DOHH2 (cell line): ENCODE results near the gene USPL1.
"Not testable (repeated sequence)": the region's sequence is repeated elsewhere in the genome, so short reads cannot be mapped to it uniquely, and the experiment has no call there.

Source experiments
- H3F3A ChIP-seq: fragments of 200-600 bp; sonication (generic), shearing (Covaris generic); 2 replicates; pipeline ENCODE4 v1.6.0; 2016; ENCODE audit warnings: antibody characterized with exemption, mild to moderate bottlenecking; ENCODE audit not compliant: control insufficient read depth, insufficient read depth
- H3K27ac ChIP-seq: fragments of 200-600 bp; sonication (generic); 2 replicates; pipeline ENCODE4 v1.5.1; 2014; ENCODE audit warnings: low read depth, mild to moderate bottlenecking, low read length, moderate library complexity
- H3K27me3 ChIP-seq: fragments of 200-600 bp; sonication (generic); 2 replicates; pipeline ENCODE4 v1.6.1; 2014; ENCODE audit warnings: mild to moderate bottlenecking, low read length, mixed read lengths; ENCODE audit not compliant: control insufficient read depth
- H3K36me3 ChIP-seq: fragments of 200-600 bp; sonication (generic); 2 replicates; pipeline ENCODE4 v1.6.1; 2014; ENCODE audit warnings: mild to moderate bottlenecking, low read length, moderate library complexity, mixed read lengths; ENCODE audit not compliant: control insufficient read depth
- H3K4me1 ChIP-seq: fragments of 200-600 bp; sonication (generic); 2 replicates; pipeline ENCODE4 v1.6.1; 2014; ENCODE audit warnings: mild to moderate bottlenecking, low read length, mixed read lengths; ENCODE audit not compliant: control insufficient read depth
- H3K4me2 ChIP-seq: fragments of 200-600 bp; sonication (generic); 2 replicates; pipeline ENCODE4 v1.6.0; 2014; ENCODE audit warnings: mild to moderate bottlenecking, low read length, moderate library complexity
- H3K4me3 ChIP-seq: fragments of 200-600 bp; sonication (generic); 2 replicates; pipeline ENCODE4 v1.5.1; 2014; ENCODE audit warnings: mild to moderate bottlenecking, low read length, mixed read lengths
- H3K79me2 ChIP-seq: fragments of 200-600 bp; sonication (generic); 2 replicates; pipeline ENCODE4 v1.6.1; 2014; ENCODE audit warnings: mild to moderate bottlenecking, low read length, mixed read lengths; ENCODE audit not compliant: control insufficient read depth
- H3K9me2 ChIP-seq: fragments of 200-600 bp; sonication (generic); replicated peaks from 2 replicates; pipeline ENCODE4 v1.6.1; 2014; ENCODE audit warnings: mild to moderate bottlenecking, low read length, mixed read lengths; ENCODE audit not compliant: control insufficient read depth
- H3K9me3 ChIP-seq: fragments of 200-600 bp; sonication (generic); 2 replicates; pipeline ENCODE4 v1.6.1; 2014; ENCODE audit warnings: antibody characterized with exemption, low read length, mixed read lengths; ENCODE audit not compliant: control insufficient read depth, insufficient read depth
- H4K20me1 ChIP-seq: fragments of 200-600 bp; sonication (generic); 2 replicates; pipeline ENCODE4 v1.6.0; 2014; ENCODE audit warnings: low read depth, mild to moderate bottlenecking, antibody characterized with exemption, low read length, moderate library complexity; ENCODE audit not compliant: control insufficient read depth, insufficient read depth
- CTCF ChIP-seq: fragments of 200-600 bp; sonication (generic); IDR thresholded peaks from one replicate; pipeline ENCODE4 v1.5.1; 2014; ENCODE audit warnings: antibody characterized with exemption, mild to moderate bottlenecking, low read depth, low read length; ENCODE audit not compliant: poor library complexity, severe bottlenecking
- EZH2phosphoT487 ChIP-seq: fragments of 200-600 bp; sonication (generic); IDR thresholded peaks from 2 replicates; pipeline ENCODE4 v1.6.1; 2017; ENCODE audit warnings: borderline replicate concordance, mild to moderate bottlenecking, antibody characterized with exemption, low read length, moderate library complexity, mixed read lengths

The USPL1 gene

GRCh38 chr13:30638301-30638700 is 20.6 kb downstream of the USPL1 start:
- Histone ChIP-seq H3K4me3 (no peak overlapping the region), H3K27ac (no peak overlapping the region), H3K4me2 (no peak overlapping the region), H3K36me3 (peaks cover 90% of the 10 kb centered on the region), H3K9me3 (no peaks in the 10 kb centered on the region), H3K79me2 (peaks cover 78% of the 10 kb centered on the region), H3K9me2 (no peaks in the 10 kb centered on the region), H3F3A (no peaks in the 10 kb centered on the region), H3K27me3 (no peaks in the 10 kb centered on the region), H3K4me1 (peaks cover 8% of the 10 kb centered on the region), H4K20me1 (peaks cover 11% of the 10 kb centered on the region; the same call in 1 of the 2 replicates)
- TF ChIP-seq EZH2phosphoT487 (no peak), CTCF (no peak)

GRCh38 chr13:30639671-30640070 is 22.0 kb downstream of the USPL1 start:
- peaks cover 65% of the 10 kb centered on the region for H3K79me2 ChIP-seq
- H3K4me3 ChIP-seq = no peak overlapping the region
- H3K4me2 ChIP-seq = no peak overlapping the region
- peaks cover 5% of the 10 kb centered on the region for H3K4me1 ChIP-seq
- peaks cover 82% of the 10 kb centered on the region for H3K36me3 ChIP-seq
- 0 out of 2 replicates have a peak, but pooled peaks cover 4% of the 10 kb centered on the region for H4K20me1 ChIP-seq
- TF ChIP-seq EZH2phosphoT487 (no peak), CTCF (no peak)
- H3K9me2 ChIP-seq = no peaks in the 10 kb centered on the region
- no peaks in the 10 kb centered on the region for H3K27me3 ChIP-seq
- H3F3A ChIP-seq = no peaks in the 10 kb centered on the region
- H3K9me3 ChIP-seq = no peaks in the 10 kb centered on the region
- no peak overlapping the region for H3K27ac ChIP-seq

- H3K4me2 ChIP-seq, H3K9me3 ChIP-seq, H3F3A ChIP-seq, H4K20me1 ChIP-seq, H3K27ac ChIP-seq, H3K27me3 ChIP-seq, H3K4me3 ChIP-seq, H3K9me2 ChIP-seq: not testable (repeated sequence)
- H3K36me3 ChIP-seq = peaks cover 81% of the 10 kb centered on the region
- H3K4me1 ChIP-seq = peaks cover 18% of the 10 kb centered on the region
- H3K79me2 ChIP-seq = peaks cover 53% of the 10 kb centered on the region
Observed at GRCh38 chr13:30641173-30641572, 23.5 kb downstream of the USPL1 start.

GRCh38 chr13:30645629-30646028 is 27.9 kb downstream of the USPL1 start:
- Histone ChIP-seq H3K27ac (no peak overlapping the region), H3K9me2 (no peaks in the 10 kb centered on the region), H3K4me1 (peaks cover 48% of the 10 kb centered on the region), H3K36me3 (peaks cover 89% of the 10 kb centered on the region), H3K27me3 (no peaks in the 10 kb centered on the region), H3K9me3 (no peaks in the 10 kb centered on the region), H3K4me2 (no peak overlapping the region), H3K79me2 (peaks cover 55% of the 10 kb centered on the region), H3F3A (peaks cover 5% of the 10 kb centered on the region; the same call in 1 of the 2 replicates), H3K4me3 (no peak overlapping the region), H4K20me1 (no peaks in the 10 kb centered on the region)
- no peak for TF ChIP-seq EZH2phosphoT487
- TF ChIP-seq CTCF = no peak
